HG03025 (cell line): ENCODE measurements around the gene IDI2.
A peak's percentile ranks its signal among the peaks of the same experiment; 100 is the strongest.
"Not testable (repeated sequence)": the region's sequence is repeated elsewhere in the genome, so short reads cannot be mapped to it uniquely, and the experiment has no call there.

ENCODE experiments used
- ATAC-seq: cut with Tn5 transposase; IDR thresholded peaks from one replicate; pipeline ENCODE4 v1.9.1; 2021; ENCODE audit warnings: mild to moderate bottlenecking, moderate library complexity; ENCODE audit not compliant: unreplicated experiment, low FRiP score

The IDI2 gene

GRCh38 chr10:1025683-1026082 is at the start of gene IDI2:
IDI2 (minus strand) TSS chr10:1025859; CDS start chr10:1024723, 1,136 bp downstream.
- no peak for ATAC-seq

- ATAC-seq, result no peak
These were observed 49.2 kb upstream of the IDI2 start for GRCh38 chr10:1074748-1075308.

- ATAC-seq, result no peak
These were observed 48.5 kb upstream of the IDI2 start for GRCh38 chr10:1074052-1074747.

GRCh38 chr10:1070919-1071318 is 45.3 kb upstream of the IDI2 start:
- no peak for ATAC-seq

GRCh38 chr10:1068380-1069361 is 43.0 kb upstream of the IDI2 start:
- ATAC-seq, result no peak

- not testable (repeated sequence) for ATAC-seq
These were observed 41.1 kb upstream of the IDI2 start for GRCh38 chr10:1066734-1067133.

GRCh38 chr10:1064964-1065247 is 39.2 kb upstream of the IDI2 start:
- ATAC-seq, result no peak

GRCh38 chr10:1063232-1063865 is 37.7 kb upstream of the IDI2 start:
- no peak for ATAC-seq

GRCh38 chr10:1061930-1062774 is 36.5 kb upstream of the IDI2 start:
- no peak for ATAC-seq

GRCh38 chr10:1059902-1060301 is 34.2 kb upstream of the IDI2 start:
- ATAC-seq, result no peak

- ATAC-seq, result no peak
These were observed 32.4 kb upstream of the IDI2 start for GRCh38 chr10:1058017-1058416.

GRCh38 chr10:1057106-1057657 is 31.5 kb upstream of the IDI2 start:
- ATAC-seq, result no peak

- peak; percentile 93 for ATAC-seq
These were observed 30.9 kb upstream of the IDI2 start, which contains the start of gene WDR37 for GRCh38 chr10:1056326-1057105. WDR37 (plus strand) TSS chr10:1056385; CDS start chr10:1072156, 15,771 bp downstream.

- ATAC-seq, result no peak
These were observed 29.0 kb upstream of the IDI2 start for GRCh38 chr10:1054684-1055083.

GRCh38 chr10:1050554-1050953 is 24.9 kb upstream of the IDI2 start:
- no peak for ATAC-seq

GRCh38 chr10:1050145-1050544 is 24.5 kb upstream of the IDI2 start:
- ATAC-seq, result no peak

GRCh38 chr10:1049425-1049958 is 23.8 kb upstream of the IDI2 start:
- ATAC-seq, result no peak

- peak; percentile 79 for ATAC-seq
These were observed 23.2 kb upstream of the IDI2 start, which contains the start of gene IDI1 for GRCh38 chr10:1048732-1049424. IDI1 (minus strand) TSS chr10:1049119; CDS start chr10:1049003, 116 bp downstream.
